GM23338 (cell line): ENCODE results near the gene TNFRSF19. TPM values are rescaled to one million over a fixed set of nuclear protein-coding genes. Genes with fewer than 3 reads are reported as not detected.
A peak's percentile ranks its signal among the peaks of the same experiment; 100 is the strongest.

ENCODE experiments used
- ATAC-seq: fragments of 200-7000 bp; cut with Tn5 transposase; 3 replicates; pipeline ENCODE4 v1.9.1; 2020
- DNase-seq: peaks from one replicate; pipeline ENCODE4 v3.0.0-alpha.2; 2015; ENCODE audit warnings: low spot score
- H2AFZ ChIP-seq: fragments of 200-600 bp; sonication (generic); 2 replicates; pipeline ENCODE4 v1.8.0; 2016; ENCODE audit warnings: antibody characterized with exemption, mild to moderate bottlenecking, moderate library complexity
- H3F3A ChIP-seq: fragments of 200-600 bp; sonication (generic); replicated peaks from 2 replicates; pipeline ENCODE4 v1.8.0; 2017; ENCODE audit warnings: antibody characterized with exemption, mixed run types, low read depth
- H3K27ac ChIP-seq: fragments of 200-600 bp; sonication (generic); 2 replicates; pipeline ENCODE4 v1.6.1; 2016; ENCODE audit warnings: low read depth
- H3K27me3 ChIP-seq: fragments of 200-600 bp; sonication (generic); 2 replicates; pipeline ENCODE4 v1.8.0; 2016; ENCODE audit warnings: mild to moderate bottlenecking, mixed run types, moderate library complexity; ENCODE audit not compliant: insufficient read depth
- H3K36me3 ChIP-seq: fragments of 200-600 bp; sonication (generic); 2 replicates; pipeline ENCODE4 v1.8.0; 2016; ENCODE audit warnings: mild to moderate bottlenecking; ENCODE audit not compliant: insufficient read depth
- H3K4me1 ChIP-seq: fragments of 200-600 bp; sonication (generic); 2 replicates; pipeline ENCODE4 v1.8.0; 2016; ENCODE audit warnings: mild to moderate bottlenecking, moderate library complexity; ENCODE audit not compliant: insufficient read depth
- H3K4me2 ChIP-seq: fragments of 200-600 bp; sonication (generic); 2 replicates; pipeline ENCODE4 v1.7.1; 2017; ENCODE audit warnings: mixed run types
- H3K4me3 ChIP-seq: fragments of 200-600 bp; sonication (generic); 2 replicates; pipeline ENCODE4 v1.6.1; 2016; ENCODE audit warnings: mixed run types
- H3K79me2 ChIP-seq: fragments of 200-600 bp; sonication (generic); replicated peaks from 2 replicates; pipeline ENCODE4 v1.8.0; 2017; ENCODE audit warnings: mild to moderate bottlenecking; ENCODE audit not compliant: insufficient read depth
- H3K9me2 ChIP-seq: fragments of 200-600 bp; sonication (generic); 2 replicates; pipeline ENCODE4 v1.8.0; 2017; ENCODE audit not compliant: insufficient read depth
- H4K20me1 ChIP-seq: fragments of 200-600 bp; sonication (generic); replicated peaks from 2 replicates; pipeline ENCODE4 v1.8.0; 2017; ENCODE audit warnings: mild to moderate bottlenecking; ENCODE audit not compliant: insufficient read depth
- H3K27ac Mint-ChIP-seq: 2 replicates; pipeline ENCODE4 v1.8.0; 2020; ENCODE audit warnings: inconsistent platforms, mild to moderate bottlenecking, moderate library complexity, mixed read lengths
- H3K27me3 Mint-ChIP-seq: 3 replicates; pipeline ENCODE4 v1.8.0; 2022; ENCODE audit warnings: low read depth, mild to moderate bottlenecking, moderate library complexity, mixed read lengths, inconsistent platforms; ENCODE audit not compliant: insufficient read depth, poor library complexity
- H3K36me3 Mint-ChIP-seq: 3 replicates; pipeline ENCODE4 v1.8.0; 2021; ENCODE audit warnings: low read depth, mild to moderate bottlenecking, inconsistent platforms, moderate library complexity, mixed read lengths
- H3K4me1 Mint-ChIP-seq: 3 replicates; pipeline ENCODE4 v1.8.0; 2020; ENCODE audit warnings: mild to moderate bottlenecking, inconsistent platforms, mixed read lengths
- H3K4me3 Mint-ChIP-seq: 3 replicates; pipeline ENCODE4 v1.8.0; 2021; ENCODE audit warnings: moderate library complexity, mild to moderate bottlenecking, inconsistent platforms, mixed read lengths
- H3K9me3 Mint-ChIP-seq: 3 replicates; pipeline ENCODE4 v1.8.0; 2020; ENCODE audit warnings: moderate library complexity, mild to moderate bottlenecking, inconsistent platforms, mixed read lengths
- CREB1 ChIP-seq: fragments of 250-450 bp; sonication (Bioruptor Pico); IDR thresholded peaks from 2 replicates; pipeline ENCODE4 v1.5.0; 2020; ENCODE audit warnings: low read depth, mild to moderate bottlenecking, moderate library complexity
- ETS1 ChIP-seq: IDR thresholded peaks from 2 replicates; pipeline ENCODE4 v1.6.1; 2016; ENCODE audit warnings: antibody characterized with exemption
- JUNB ChIP-seq: IDR thresholded peaks from one replicate; pipeline ENCODE4 v1.6.1; 2016; ENCODE audit warnings: antibody characterized with exemption; ENCODE audit not compliant: unreplicated experiment
- NANOG ChIP-seq: IDR thresholded peaks from 2 replicates; pipeline ENCODE4 v1.6.1; 2016; ENCODE audit warnings: antibody characterized with exemption, borderline replicate concordance
- POLR2AphosphoS5 ChIP-seq: IDR thresholded peaks from 2 replicates; pipeline ENCODE4 v1.6.1; 2016; ENCODE audit warnings: antibody characterized with exemption, low read depth
- STAT1 ChIP-seq: IDR thresholded peaks from one replicate; pipeline ENCODE4 v1.6.1; 2016; ENCODE audit warnings: antibody characterized with exemption; ENCODE audit not compliant: unreplicated experiment
- ZNF114 ChIP-seq: fragments of 250-450 bp; sonication (Bioruptor Pico); IDR thresholded peaks from 2 replicates; pipeline ENCODE4 v1.5.0; 2020; ENCODE audit warnings: mild to moderate bottlenecking, moderate library complexity
- ZNF331 ChIP-seq: fragments of 250-450 bp; sonication (Bioruptor Pico); IDR thresholded peaks from 2 replicates; pipeline ENCODE4 v1.5.0; 2020; ENCODE audit warnings: low read depth, mild to moderate bottlenecking, moderate library complexity
- polyA plus RNA-seq: library from polyadenylated mRNA; unstranded; fragments of >200 nt; fragmentation: Nextera tagmentation; extraction: Ambion mirVana; gene quantifications from 2 replicates; pipeline ENCODE4 v1.2.1, GENCODE V29; 2016
- total RNA-seq: library from RNA; depleted of rRNA; stranded (reverse); fragments of >200 nt; shearing (Covaris generic); gene quantifications from 2 replicates; pipeline ENCODE4 v1.2.3, GENCODE V29; 2014
- TF ChIP-seq, protein P1 (sequence below): IDR thresholded peaks from one replicate; pipeline ENCODE4 v1.6.1; 2018; ENCODE audit warnings: antibody characterized with exemption; ENCODE audit not compliant: unreplicated experiment
- TF ChIP-seq, protein P2 (sequence below), 2 experiments: fragments of 200-600 bp in 1 of 2; sonication (generic) in 1 of 2; conservative IDR thresholded peaks; 2 replicates each; pipeline versions ENCODE4 v1.5.1 to v1.6.1; 2016 to 2017; ENCODE audit warnings: antibody characterized with exemption in 2 of 2, low read depth in 2 of 2, mild to moderate bottlenecking in 2 of 2, moderate library complexity in 1 of 2

Gene TNFRSF19
- total and polyA plus RNA-seq, 2 experiments from 2014 or later: 0.21 to 0.35 TPM

- Histone ChIP-seq H3K4me2 (no peak overlapping the region), H3K9me2 (no peaks in the 10 kb centered on the region), H3F3A (no peaks in the 10 kb centered on the region), H3K27me3 (no peaks in the 10 kb centered on the region), H4K20me1 (no peaks in the 10 kb centered on the region), H2AFZ (peak overlapping the region; percentile 15; the same call in 1 of the 2 replicates), H3K4me1 (peaks cover 23% of the 10 kb centered on the region), H3K36me3 (no peaks in the 10 kb centered on the region), H3K79me2 (no peaks in the 10 kb centered on the region), H3K4me3 (no peak overlapping the region), H3K27ac (no peak overlapping the region)
- H3K9me3 Mint-ChIP-seq: peaks cover 7% of the 10 kb centered on the region; the same call in 2 of the 3 replicates
- TF ChIP-seq JUNB (no peak), POLR2AphosphoS5 (no peak), CREB1 (CRISPR knock-in tag) (no peak), ZNF114 (no peak), ETS1 (no peak), NANOG (no peak), ZNF331 (CRISPR knock-in tag) (no peak), STAT1 (no peak)
- TF ChIP-seq, protein P1, sequence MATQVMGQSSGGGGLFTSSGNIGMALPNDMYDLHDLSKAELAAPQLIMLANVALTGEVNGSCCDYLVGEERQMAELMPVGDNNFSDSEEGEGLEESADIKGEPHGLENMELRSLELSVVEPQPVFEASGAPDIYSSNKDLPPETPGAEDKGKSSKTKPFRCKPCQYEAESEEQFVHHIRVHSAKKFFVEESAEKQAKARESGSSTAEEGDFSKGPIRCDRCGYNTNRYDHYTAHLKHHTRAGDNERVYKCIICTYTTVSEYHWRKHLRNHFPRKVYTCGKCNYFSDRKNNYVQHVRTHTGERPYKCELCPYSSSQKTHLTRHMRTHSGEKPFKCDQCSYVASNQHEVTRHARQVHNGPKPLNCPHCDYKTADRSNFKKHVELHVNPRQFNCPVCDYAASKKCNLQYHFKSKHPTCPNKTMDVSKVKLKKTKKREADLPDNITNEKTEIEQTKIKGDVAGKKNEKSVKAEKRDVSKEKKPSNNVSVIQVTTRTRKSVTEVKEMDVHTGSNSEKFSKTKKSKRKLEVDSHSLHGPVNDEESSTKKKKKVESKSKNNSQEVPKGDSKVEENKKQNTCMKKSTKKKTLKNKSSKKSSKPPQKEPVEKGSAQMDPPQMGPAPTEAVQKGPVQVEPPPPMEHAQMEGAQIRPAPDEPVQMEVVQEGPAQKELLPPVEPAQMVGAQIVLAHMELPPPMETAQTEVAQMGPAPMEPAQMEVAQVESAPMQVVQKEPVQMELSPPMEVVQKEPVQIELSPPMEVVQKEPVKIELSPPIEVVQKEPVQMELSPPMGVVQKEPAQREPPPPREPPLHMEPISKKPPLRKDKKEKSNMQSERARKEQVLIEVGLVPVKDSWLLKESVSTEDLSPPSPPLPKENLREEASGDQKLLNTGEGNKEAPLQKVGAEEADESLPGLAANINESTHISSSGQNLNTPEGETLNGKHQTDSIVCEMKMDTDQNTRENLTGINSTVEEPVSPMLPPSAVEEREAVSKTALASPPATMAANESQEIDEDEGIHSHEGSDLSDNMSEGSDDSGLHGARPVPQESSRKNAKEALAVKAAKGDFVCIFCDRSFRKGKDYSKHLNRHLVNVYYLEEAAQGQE: no peak
- TF ChIP-seq, protein P2, sequence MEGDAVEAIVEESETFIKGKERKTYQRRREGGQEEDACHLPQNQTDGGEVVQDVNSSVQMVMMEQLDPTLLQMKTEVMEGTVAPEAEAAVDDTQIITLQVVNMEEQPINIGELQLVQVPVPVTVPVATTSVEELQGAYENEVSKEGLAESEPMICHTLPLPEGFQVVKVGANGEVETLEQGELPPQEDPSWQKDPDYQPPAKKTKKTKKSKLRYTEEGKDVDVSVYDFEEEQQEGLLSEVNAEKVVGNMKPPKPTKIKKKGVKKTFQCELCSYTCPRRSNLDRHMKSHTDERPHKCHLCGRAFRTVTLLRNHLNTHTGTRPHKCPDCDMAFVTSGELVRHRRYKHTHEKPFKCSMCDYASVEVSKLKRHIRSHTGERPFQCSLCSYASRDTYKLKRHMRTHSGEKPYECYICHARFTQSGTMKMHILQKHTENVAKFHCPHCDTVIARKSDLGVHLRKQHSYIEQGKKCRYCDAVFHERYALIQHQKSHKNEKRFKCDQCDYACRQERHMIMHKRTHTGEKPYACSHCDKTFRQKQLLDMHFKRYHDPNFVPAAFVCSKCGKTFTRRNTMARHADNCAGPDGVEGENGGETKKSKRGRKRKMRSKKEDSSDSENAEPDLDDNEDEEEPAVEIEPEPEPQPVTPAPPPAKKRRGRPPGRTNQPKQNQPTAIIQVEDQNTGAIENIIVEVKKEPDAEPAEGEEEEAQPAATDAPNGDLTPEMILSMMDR (conservative IDR thresholded peaks at IDR 0.05; ENCODE audit: low read depth in 2 of 2): no peak
- no peak overlapping the region for H3K27ac Mint-ChIP-seq
- ATAC-seq (no peak), DNase-seq (no peak)
- no peaks in the 10 kb centered on the region; the same call in 2 of the 3 replicates for H3K36me3 Mint-ChIP-seq
- H3K4me1 Mint-ChIP-seq: peaks cover 24% of the 10 kb centered on the region
- no peak overlapping the region for H3K4me3 Mint-ChIP-seq
- H3K27me3 Mint-ChIP-seq: peaks cover 4% of the 10 kb centered on the region
These were observed 88.8 kb downstream of the TNFRSF19 start for GRCh38 chr13:23658929-23659541.
